ENCODE results near the gene ECHDC3.

ECHDC3 gene

GRCh38 chr10:11760151-11760550 is 18.0 kb downstream of the ECHDC3 start:
- DNase-seq (ENCODE audit: extremely low read depth, low read depth), result no peak
- no peak for TF ChIP-seq CTCF (IDR thresholded peaks at IDR 0.05; ENCODE audit: low read depth, low read length)

- TF ChIP-seq CTCF (IDR thresholded peaks at IDR 0.05; ENCODE audit: low read depth, low read length), result no peak
- no peak for DNase-seq (ENCODE audit: extremely low read depth, low read depth)
These were observed 18.7 kb downstream of the ECHDC3 start for GRCh38 chr10:11760861-11761260.

GRCh38 chr10:11761431-11761830 is 19.2 kb downstream of the ECHDC3 start:
- DNase-seq (ENCODE audit: extremely low read depth, low read depth), result no peak
- TF ChIP-seq CTCF (IDR thresholded peaks at IDR 0.05; ENCODE audit: low read depth, low read length), result no peak

- no peak for DNase-seq (ENCODE audit: extremely low read depth, low read depth)
- no peak for TF ChIP-seq CTCF (IDR thresholded peaks at IDR 0.05; ENCODE audit: low read depth, low read length)
These were observed 20.7 kb downstream of the ECHDC3 start for GRCh38 chr10:11762706-11763500.

- TF ChIP-seq CTCF (IDR thresholded peaks at IDR 0.05; ENCODE audit: low read depth, low read length), result no peak
- no peak for DNase-seq (ENCODE audit: extremely low read depth, low read depth)
These were observed 21.3 kb downstream of the ECHDC3 start for GRCh38 chr10:11763501-11763861.

GRCh38 chr10:11765141-11765540 is 23.0 kb downstream of the ECHDC3 start:
- DNase-seq (ENCODE audit: extremely low read depth, low read depth), result no peak
- no peak for TF ChIP-seq CTCF (IDR thresholded peaks at IDR 0.05; ENCODE audit: low read depth, low read length)

GRCh38 chr10:11772575-11773288 is 30.6 kb downstream of the ECHDC3 start:
- DNase-seq (ENCODE audit: extremely low read depth, low read depth), result no peak
- no peak for TF ChIP-seq CTCF (IDR thresholded peaks at IDR 0.05; ENCODE audit: low read depth, low read length)

Data from AG09319 (cell line).